Memory B cell (primary cell): ENCODE measurements around the gene KIR2DL4.
"Not testable (repeated sequence)": the region's sequence is repeated elsewhere in the genome, so short reads cannot be mapped to it uniquely, and the experiment has no call there.

Source experiments
- ATAC-seq: fragments of 150-1000 bp; cut with Tn5 transposase; 2 replicates; pipeline ENCODE4 v1.10.0; 2021; ENCODE audit warnings: low read depth, mild to moderate bottlenecking, moderate library complexity
- DNase-seq, 2 donors: peaks; one replicate each; pipeline ENCODE4 v3.0.0; 2022; ENCODE audit warnings: low spot score in 2 of 2
- H3K27ac Mint-ChIP-seq: one replicate; pipeline ENCODE4 v1.8.0; 2022; ENCODE audit warnings: mild to moderate bottlenecking, moderate library complexity, mixed read lengths
- H3K27me3 Mint-ChIP-seq: one replicate; pipeline ENCODE4 v1.8.0; 2022; ENCODE audit warnings: mixed read lengths
- H3K36me3 Mint-ChIP-seq: one replicate; pipeline ENCODE4 v1.8.0; 2022; ENCODE audit warnings: mild to moderate bottlenecking, mixed read lengths
- H3K4me1 Mint-ChIP-seq: one replicate; pipeline ENCODE4 v1.8.0; 2022; ENCODE audit warnings: mixed read lengths
- H3K4me3 Mint-ChIP-seq: one replicate; pipeline ENCODE4 v1.8.0; 2022; ENCODE audit warnings: mild to moderate bottlenecking, moderate library complexity, mixed read lengths
- H3K9me3 Mint-ChIP-seq: one replicate; pipeline ENCODE4 v1.8.0; 2022; ENCODE audit warnings: mixed read lengths

The KIR2DL4 gene

DNA sequence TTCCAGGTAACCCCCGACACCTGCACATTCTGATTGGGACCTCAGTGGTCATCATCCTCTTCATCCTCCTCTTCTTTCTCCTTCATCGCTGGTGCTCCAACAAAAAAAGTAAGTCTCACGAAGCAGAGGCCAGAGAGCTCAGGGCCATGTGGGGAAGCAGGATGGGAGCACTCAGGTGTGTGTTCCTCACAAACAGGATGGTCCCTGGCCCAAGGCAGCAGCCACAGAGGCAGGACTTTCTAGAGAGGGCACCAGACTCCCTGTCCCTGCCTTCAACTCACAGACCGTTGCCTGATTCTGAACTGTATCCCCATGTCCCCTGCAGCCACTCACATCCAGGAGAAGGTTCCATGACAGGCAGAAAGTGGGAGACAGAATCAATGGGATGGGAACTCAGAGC is 20.5 kb upstream of the KIR2DL4 start:
- H3K36me3 Mint-ChIP-seq, DNase-seq, ATAC-seq, H3K27ac Mint-ChIP-seq, H3K4me3 Mint-ChIP-seq, H3K4me1 Mint-ChIP-seq, H3K9me3 Mint-ChIP-seq: not testable (repeated sequence)
- H3K27me3 Mint-ChIP-seq, result peaks cover 18% of the 10 kb centered on the region

DNA sequence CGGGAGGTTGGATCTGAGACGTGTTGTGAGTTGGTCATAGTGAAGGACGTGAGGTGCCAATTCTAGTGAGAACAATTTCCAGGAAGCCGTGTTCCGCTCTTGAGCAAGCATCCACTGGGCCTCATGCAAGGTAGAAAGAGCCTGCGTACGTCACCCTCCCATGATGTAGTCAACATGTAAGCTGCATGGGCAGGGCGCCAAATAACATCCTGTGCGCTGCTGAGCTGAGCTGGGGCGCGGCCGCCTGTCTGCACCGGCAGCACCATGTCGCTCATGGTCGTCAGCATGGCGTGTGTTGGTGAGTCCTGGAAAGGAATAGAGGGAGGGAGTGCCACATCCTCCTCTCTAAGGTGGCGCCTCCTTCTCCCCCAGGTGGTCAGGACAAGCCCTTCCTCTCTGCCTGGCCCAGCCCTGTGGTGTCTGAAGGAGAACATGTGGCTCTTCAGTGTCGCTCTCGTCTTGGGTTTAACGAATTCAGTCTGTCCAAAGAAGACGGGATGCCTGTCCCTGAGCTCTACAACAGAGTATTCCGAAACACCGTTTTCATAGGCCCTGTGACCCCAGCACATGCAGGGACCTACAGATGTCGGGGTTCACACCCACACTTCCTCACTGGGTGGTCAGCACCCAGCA is 17.2 kb upstream of the KIR2DL4 start:
- H3K4me1 Mint-ChIP-seq, DNase-seq, H3K36me3 Mint-ChIP-seq, H3K4me3 Mint-ChIP-seq, ATAC-seq, H3K27ac Mint-ChIP-seq, H3K9me3 Mint-ChIP-seq: not testable (repeated sequence)
- H3K27me3 Mint-ChIP-seq, result peaks cover 19% of the 10 kb centered on the region

DNA sequence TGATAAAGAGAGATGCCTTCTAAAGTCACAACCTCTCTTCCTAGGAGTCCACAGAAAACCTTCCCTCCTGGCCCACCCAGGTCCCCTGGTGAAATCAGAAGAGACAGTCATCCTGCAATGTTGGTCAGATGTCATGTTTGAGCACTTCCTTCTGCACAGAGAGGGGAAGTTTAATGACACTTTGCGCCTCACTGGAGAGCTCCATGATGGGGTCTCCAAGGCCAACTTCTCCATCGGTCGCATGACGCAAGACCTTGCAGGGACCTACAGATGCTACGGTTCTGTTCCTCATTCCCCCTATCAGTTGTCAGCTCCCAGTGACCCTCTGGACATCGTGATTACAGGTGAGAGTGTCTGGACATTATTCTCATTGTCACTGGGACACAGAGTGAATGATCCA is 15.3 kb upstream of the KIR2DL4 start:
- H3K4me3 Mint-ChIP-seq, H3K4me1 Mint-ChIP-seq, H3K36me3 Mint-ChIP-seq, H3K9me3 Mint-ChIP-seq, ATAC-seq, DNase-seq, H3K27ac Mint-ChIP-seq: not testable (repeated sequence)
- peaks cover 20% of the 10 kb centered on the region for H3K27me3 Mint-ChIP-seq

DNA sequence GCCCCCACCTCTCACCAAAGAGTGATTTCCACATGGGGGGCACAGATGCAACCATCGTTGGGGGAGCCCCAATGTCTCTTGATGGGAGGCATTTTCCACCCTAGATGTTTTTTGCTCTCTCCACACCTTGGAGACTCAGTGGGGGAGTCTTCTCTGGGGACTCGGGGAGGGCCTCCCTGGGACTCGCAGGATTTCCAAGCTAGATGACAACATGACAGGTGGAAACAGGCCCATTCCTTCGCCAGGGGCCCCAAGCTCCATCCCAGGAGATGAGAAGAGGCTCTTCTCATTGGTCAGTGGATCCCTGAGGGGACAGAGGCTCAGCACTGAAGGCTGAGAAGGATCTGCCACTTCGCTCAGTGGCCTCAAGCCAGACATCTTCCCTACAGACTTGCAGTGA is 12.7 kb upstream of the KIR2DL4 start:
- Mint-ChIP-seq H3K36me3 (no peaks in the 10 kb centered on the region), H3K9me3 (peaks cover 3% of the 10 kb centered on the region), H3K27ac (no peak overlapping the region), H3K27me3 (peaks cover 18% of the 10 kb centered on the region), H3K4me3 (no peak overlapping the region), H3K4me1 (peaks cover 12% of the 10 kb centered on the region)
- DNase-seq (no peak), ATAC-seq (no peak)

DNA sequence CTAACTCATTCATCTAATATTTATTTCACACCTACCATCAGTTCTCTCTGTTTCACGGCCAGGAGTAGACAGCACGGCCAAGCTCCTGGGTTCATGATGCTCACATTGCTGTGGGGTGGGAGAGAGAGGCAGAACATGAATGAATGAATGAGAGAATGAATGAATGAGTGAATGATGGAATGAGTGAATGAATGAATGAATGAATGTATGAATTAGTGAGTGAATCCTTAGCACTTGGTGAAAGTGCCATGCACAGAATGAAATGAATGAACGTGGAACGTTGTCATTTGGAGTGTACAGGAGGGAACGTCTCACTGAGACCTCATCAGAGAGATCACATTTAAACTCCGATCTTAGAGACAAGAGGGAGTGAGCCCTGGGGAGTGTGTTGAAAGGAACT is 11.9 kb upstream of the KIR2DL4 start:
- ATAC-seq (no peak), DNase-seq (no peak)
- H3K27me3 Mint-ChIP-seq, result peaks cover 17% of the 10 kb centered on the region
- no peak overlapping the region for H3K4me3 Mint-ChIP-seq
- H3K9me3 Mint-ChIP-seq, result peaks cover 4% of the 10 kb centered on the region
- H3K36me3 Mint-ChIP-seq, result no peaks in the 10 kb centered on the region
- H3K27ac Mint-ChIP-seq, result no peak overlapping the region
- peaks cover 13% of the 10 kb centered on the region for H3K4me1 Mint-ChIP-seq

DNA sequence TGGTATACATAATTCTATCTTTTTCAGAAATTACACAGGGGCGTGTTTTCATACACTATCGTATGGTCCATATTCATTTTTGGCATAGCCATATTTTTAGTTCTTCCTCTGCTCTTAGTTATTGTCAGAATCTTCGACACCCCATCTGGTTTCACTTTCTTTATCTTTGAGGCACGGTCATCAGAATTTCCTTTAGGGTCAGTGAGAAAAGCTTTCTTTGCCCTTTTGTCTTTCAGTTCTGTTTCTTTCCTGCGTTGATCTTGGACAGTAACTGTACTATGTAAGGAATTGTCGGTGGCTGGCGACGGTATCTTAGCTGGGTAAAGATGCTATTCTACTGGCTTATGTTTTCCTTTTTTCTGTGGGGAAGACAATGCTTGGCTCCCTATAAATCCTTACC is 10.6 kb upstream of the KIR2DL4 start:
- peak overlapping the region; percentile 74 for H3K4me3 Mint-ChIP-seq
- ATAC-seq (no peak), DNase-seq (no peak)

DNA sequence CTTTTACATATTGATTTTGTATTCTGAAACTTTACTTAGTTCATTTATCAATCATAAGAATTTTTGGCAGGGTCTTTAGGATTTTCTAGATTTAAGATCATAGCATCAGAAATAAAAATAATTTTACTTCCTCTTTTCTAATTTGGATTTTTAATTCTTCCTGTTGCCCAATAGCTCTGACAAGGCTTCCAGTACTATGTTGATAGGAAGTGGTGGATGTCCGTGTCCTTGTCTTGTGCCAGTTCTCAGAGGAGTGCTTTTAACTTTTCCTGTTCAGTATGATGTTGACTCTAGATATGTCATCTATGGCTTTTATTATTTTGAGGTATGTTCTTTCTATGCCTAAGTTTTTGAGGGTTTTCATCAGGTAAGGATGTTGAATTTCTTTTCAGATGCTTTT is 7.7 kb upstream of the KIR2DL4 start:
- Mint-ChIP-seq H3K27me3 (peaks cover 10% of the 10 kb centered on the region), H3K9me3 (peaks cover 6% of the 10 kb centered on the region), H3K4me3 (no peak overlapping the region), H3K36me3 (peaks cover 2% of the 10 kb centered on the region), H3K27ac (no peak overlapping the region), H3K4me1 (peaks cover 13% of the 10 kb centered on the region)
- DNase-seq (no peak), ATAC-seq (no peak)

More for the DNA sequence above, 10.6 kb upstream of the KIR2DL4 start:
- H3K9me3 Mint-ChIP-seq, result peaks cover 4% of the 10 kb centered on the region
- peaks cover 16% of the 10 kb centered on the region for H3K27me3 Mint-ChIP-seq
- peaks cover 13% of the 10 kb centered on the region for H3K4me1 Mint-ChIP-seq
- H3K27ac Mint-ChIP-seq, result peak overlapping the region; percentile 74
- peaks cover 2% of the 10 kb centered on the region for H3K36me3 Mint-ChIP-seq

DNA sequence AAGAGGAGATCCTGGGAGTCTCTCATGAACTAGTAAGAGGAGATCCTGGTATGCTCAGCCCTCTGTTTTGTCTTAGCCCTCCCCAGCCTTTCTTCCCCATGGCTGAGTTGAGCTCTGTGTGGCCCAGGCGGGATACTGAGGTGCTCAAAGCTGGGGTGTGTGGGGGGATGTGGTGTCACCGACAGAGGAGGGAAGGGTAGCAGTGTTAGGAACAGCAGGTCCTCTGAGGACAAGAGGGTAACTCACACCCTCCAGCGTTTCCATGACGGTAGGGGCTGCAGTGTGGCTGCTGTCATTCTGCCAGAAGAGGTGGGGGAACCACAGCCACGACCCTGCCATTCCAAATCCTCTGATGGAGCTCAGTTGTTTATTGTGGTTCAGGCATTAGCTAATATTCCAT is 691 bp downstream of the KIR2DL4 start:
- ATAC-seq, result no peak
- Mint-ChIP-seq H3K4me1 (no peaks in the 10 kb centered on the region), H3K27ac (no peak overlapping the region), H3K9me3 (peaks cover 11% of the 10 kb centered on the region), H3K27me3 (peaks cover 23% of the 10 kb centered on the region), H3K36me3 (no peaks in the 10 kb centered on the region), H3K4me3 (no peak overlapping the region)
- no peak for DNase-seq

DNA sequence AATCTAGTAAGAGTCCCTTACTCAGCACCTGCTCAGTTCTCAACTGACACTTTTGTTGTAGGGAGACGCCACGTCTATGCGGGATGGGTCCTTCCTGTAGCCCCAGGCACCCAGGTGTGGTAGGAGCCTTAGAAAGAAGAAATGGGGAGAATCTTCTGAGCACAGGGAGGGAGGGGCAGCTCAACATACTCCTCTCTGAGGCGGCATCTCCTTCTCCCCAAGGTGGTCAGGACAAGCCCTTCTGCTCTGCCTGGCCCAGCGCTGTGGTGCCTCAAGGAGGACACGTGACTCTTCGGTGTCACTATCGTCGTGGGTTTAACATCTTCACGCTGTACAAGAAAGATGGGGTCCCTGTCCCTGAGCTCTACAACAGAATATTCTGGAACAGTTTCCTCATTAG is 1.2 kb downstream of the KIR2DL4 start:
- H3K9me3 Mint-ChIP-seq, result peaks cover 11% of the 10 kb centered on the region
- no peak for DNase-seq
- H3K27me3 Mint-ChIP-seq, result peaks cover 22% of the 10 kb centered on the region
- H3K4me1 Mint-ChIP-seq, result no peaks in the 10 kb centered on the region
- H3K36me3 Mint-ChIP-seq, result no peaks in the 10 kb centered on the region
- no peak for ATAC-seq
- H3K4me3 Mint-ChIP-seq, result no peak overlapping the region
- H3K27ac Mint-ChIP-seq, result no peak overlapping the region

DNA sequence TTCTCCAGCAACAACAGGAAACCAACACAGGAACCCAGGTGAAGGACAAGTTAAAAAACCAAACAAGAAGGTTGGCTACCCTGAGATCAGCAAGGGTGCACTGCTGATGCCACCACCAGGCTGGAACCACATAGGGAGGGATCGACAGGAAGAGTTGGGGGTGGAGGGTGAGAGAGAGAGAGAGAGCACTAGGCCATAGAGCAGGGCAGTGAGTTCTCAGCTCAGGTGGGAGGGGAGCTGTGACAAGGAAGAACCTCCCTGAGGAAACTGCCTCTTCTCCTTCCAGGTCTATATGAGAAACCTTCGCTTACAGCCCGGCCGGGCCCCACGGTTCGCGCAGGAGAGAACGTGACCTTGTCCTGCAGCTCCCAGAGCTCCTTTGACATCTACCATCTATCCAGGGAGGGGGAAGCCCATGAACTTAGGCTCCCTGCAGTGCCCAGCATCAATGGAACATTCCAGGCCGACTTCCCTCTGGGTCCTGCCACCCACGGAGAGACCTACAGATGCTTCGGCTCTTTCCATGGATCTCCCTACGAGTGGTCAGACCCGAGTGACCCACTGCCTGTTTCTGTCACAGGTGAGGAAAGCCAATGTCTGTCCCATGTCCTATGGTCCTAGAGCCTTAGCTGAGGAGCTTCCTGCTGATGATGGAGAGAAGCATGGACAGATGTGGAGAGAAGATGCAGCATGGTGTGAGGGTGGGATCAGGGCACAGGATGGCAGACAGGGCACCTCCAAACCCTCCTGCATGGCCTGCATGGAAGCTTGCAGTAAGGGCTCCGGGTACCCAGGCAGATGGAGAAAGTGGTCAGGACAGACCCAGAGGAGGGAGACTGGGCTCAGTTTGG is 2.5 kb downstream of the KIR2DL4 start:
- Mint-ChIP-seq H3K4me3 (no peak overlapping the region), H3K9me3 (peaks cover 13% of the 10 kb centered on the region)
- no peak for ATAC-seq

DNA sequence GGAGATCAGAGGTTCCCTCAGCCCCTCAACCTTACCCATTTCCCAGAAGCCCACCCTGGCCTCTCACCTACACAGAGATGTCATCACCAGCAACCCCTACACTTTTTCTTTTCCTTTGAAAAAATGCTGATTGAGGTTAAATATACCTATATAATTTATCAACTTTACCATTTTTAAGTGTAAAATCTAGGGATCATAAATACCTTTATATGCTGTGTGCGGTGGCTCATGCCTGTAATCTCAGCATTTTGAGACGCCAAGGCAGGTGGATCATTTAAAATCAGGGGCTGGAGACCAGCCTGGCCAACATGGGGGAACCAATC is 3.1 kb downstream of the KIR2DL4 start:
- DNase-seq, result no peak
- Mint-ChIP-seq H3K27ac (no peak overlapping the region), H3K4me1 (no peaks in the 10 kb centered on the region), H3K9me3 (peaks cover 10% of the 10 kb centered on the region), H3K27me3 (peaks cover 25% of the 10 kb centered on the region), H3K4me3 (no peak overlapping the region), H3K36me3 (no peaks in the 10 kb centered on the region)
- no peak for ATAC-seq

More for the DNA sequence above, 2.5 kb downstream of the KIR2DL4 start:
- Mint-ChIP-seq H3K4me1 (no peaks in the 10 kb centered on the region), H3K36me3 (no peaks in the 10 kb centered on the region), H3K27me3 (peaks cover 27% of the 10 kb centered on the region), H3K27ac (no peak overlapping the region)
- DNase-seq, result no peak

DNA sequence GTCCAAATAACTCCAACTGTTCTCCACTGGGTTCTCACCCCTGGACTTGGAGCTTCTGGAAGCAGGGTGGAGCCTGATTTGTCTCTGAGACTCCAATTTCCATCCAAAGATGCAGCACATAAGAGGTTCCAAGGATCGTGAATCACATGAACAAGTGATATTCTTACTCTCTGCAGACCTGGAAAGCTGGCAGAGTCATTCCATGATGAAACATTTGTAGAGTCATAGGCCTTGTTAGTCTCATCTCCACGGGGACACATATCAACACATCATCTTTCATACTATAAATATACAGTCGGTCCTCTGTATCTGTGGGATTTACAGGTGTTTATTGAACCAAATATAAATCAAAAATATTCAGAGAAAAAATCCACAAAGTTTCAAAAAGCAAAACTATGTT is 11.2 kb downstream of the KIR2DL4 start:
- H3K4me1 Mint-ChIP-seq, H3K4me3 Mint-ChIP-seq, ATAC-seq, H3K9me3 Mint-ChIP-seq, H3K27ac Mint-ChIP-seq, DNase-seq, H3K36me3 Mint-ChIP-seq: not testable (repeated sequence)
- peaks cover 14% of the 10 kb centered on the region for H3K27me3 Mint-ChIP-seq

DNA sequence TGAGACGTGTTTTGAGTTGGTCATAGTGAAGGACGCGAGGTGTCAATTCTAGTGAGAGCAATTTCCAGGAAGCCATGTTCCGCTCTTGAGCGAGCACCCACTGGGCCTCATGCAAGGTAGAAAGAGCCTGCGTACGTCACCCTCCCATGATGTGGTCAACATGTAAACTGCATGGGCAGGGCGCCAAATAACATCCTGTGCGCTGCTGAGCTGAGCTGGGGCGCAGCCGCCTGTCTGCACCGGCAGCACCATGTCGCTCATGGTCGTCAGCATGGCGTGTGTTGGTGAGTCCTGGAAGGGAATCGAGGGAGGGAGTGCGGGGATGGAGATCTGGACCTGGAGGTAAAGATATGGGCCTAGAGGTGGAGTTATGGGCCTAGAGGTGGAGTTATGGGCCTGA is 12.8 kb downstream of the KIR2DL4 start, which contains the start of gene KIR3DL1:
KIR3DL1 (plus strand) TSS at position 218 of the 400 bp plus-strand sequence.
- not testable (repeated sequence) for H3K27ac Mint-ChIP-seq, ATAC-seq, DNase-seq, H3K4me1 Mint-ChIP-seq, H3K4me3 Mint-ChIP-seq, H3K36me3 Mint-ChIP-seq, H3K9me3 Mint-ChIP-seq
- peaks cover 13% of the 10 kb centered on the region for H3K27me3 Mint-ChIP-seq

DNA sequence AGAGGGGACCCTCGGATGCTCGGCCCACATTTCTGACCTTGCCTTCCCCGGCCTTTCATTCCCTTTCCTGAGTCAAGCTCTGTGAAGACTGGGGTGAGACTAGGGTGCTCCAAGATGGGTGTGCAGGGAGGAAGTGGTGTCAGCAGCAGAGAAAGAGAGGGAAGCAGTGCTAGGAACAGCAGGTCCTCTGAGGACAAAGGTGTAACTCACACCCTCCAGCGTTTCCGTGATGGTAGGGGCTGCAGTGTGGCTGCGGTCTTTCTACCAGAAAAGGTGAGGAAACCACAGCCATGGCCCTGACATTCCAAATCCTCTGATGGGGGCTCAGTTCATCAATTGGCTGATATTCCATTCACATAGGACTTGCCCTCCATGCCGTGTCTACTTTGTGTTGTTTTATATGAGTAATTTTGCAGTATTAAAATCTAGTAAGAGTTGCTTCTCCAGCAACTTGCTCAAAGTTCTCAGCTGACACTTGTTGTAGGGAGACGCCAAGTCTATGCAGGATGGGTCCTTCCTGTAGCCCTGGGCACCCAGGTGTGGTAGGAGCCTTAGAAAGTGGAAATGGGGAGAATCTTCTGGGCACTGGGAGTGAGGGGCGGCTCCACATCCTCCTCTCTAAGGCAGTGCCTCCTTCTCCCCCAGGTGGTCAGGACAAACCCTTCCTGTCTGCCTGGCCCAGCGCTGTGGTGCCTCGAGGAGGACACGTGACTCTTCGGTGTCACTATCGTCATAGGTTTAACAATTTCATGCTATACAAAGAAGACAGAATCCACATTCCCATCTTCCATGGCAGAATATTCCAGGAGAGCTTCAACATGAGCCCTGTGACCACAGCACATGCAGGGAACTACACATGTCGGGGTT is 14.5 kb downstream of the KIR2DL4 start:
- Mint-ChIP-seq H3K27ac (no peak overlapping the region), H3K4me1 (no peaks in the 10 kb centered on the region), H3K9me3 (no peaks in the 10 kb centered on the region), H3K27me3 (peaks cover 14% of the 10 kb centered on the region), H3K4me3 (no peak overlapping the region), H3K36me3 (no peaks in the 10 kb centered on the region)
- ATAC-seq (no peak), DNase-seq (no peak)
